Muscle layer of colon (tissue), 2 donors: Measurements from ENCODE around the gene BEX2.
"Not testable (repeated sequence)": the region's sequence is repeated elsewhere in the genome, so short reads cannot be mapped to it uniquely, and the experiment has no call there.

ENCODE experiments used
- H3K27ac ChIP-seq: one replicate; pipeline ENCODE4 v1.7.0; 2013; ENCODE audit warnings: low read depth, mild to moderate bottlenecking, low read length, moderate library complexity
- H3K27me3 ChIP-seq, 2 donors: one replicate each; pipeline ENCODE4 v1.7.0; 2013; ENCODE audit warnings: low read length in 2 of 2, mild to moderate bottlenecking in 2 of 2; ENCODE audit not compliant: insufficient read depth in 2 of 2, control insufficient read depth in 1 of 2
- H3K36me3 ChIP-seq: one replicate; pipeline ENCODE4 v1.7.0; 2013; ENCODE audit warnings: mild to moderate bottlenecking, low read length; ENCODE audit not compliant: insufficient read depth
- H3K4me1 ChIP-seq: one replicate; pipeline ENCODE4 v1.7.0; 2013; ENCODE audit warnings: mild to moderate bottlenecking, low read length; ENCODE audit not compliant: insufficient read depth
- H3K4me3 ChIP-seq, 2 donors: one replicate each; pipeline ENCODE4 v1.7.0; 2013; ENCODE audit warnings: low read length in 2 of 2, low read depth in 1 of 2, mild to moderate bottlenecking in 1 of 2, moderate library complexity in 1 of 2
- H3K9ac ChIP-seq: one replicate; pipeline ENCODE4 v1.7.0; 2013; ENCODE audit warnings: low read length
- H3K9me3 ChIP-seq: one replicate; pipeline ENCODE4 v1.7.0; 2013; ENCODE audit warnings: mild to moderate bottlenecking, low read length
- donor health status: abdominal sarcoma.
- donor health status: Adenocarcinoma of cecum.

BEX2 gene

GRCh38 chrX:103310555-103311398 is at the start of gene BEX2:
Gene BEX2, minus strand, starts transcription at chrX:103310990. Its CDS starts 1,014 bp downstream, at chrX:103309976.
- Histone ChIP-seq H3K4me1 (no peaks in the 10 kb centered on the region), H3K4me3 (peak within 1 kb of the TSS; percentile 37 to 59), H3K27me3 (peaks cover 5 to 16% of the 10 kb centered on the region in 2 donors), H3K27ac (no peak within 1 kb of the TSS), H3K9ac (no peak within 1 kb of the TSS), H3K36me3 (no peaks in the 10 kb centered on the region), H3K9me3 (no peaks in the 10 kb centered on the region)

- H3K4me3 ChIP-seq, result no peak overlapping the region
- H3K36me3 ChIP-seq, result no peaks in the 10 kb centered on the region
- H3K27ac ChIP-seq, result no peak overlapping the region
- no peaks in the 10 kb centered on the region for H3K9me3 ChIP-seq
- no peak overlapping the region for H3K9ac ChIP-seq
- H3K27me3 ChIP-seq, result no peaks in the 10 kb centered on the region
- H3K4me1 ChIP-seq, result no peaks in the 10 kb centered on the region
These were observed 49.3 kb upstream of the BEX2 start for GRCh38 chrX:103360092-103360491.

- not testable (repeated sequence) for H3K4me3 ChIP-seq, H3K9me3 ChIP-seq, H3K36me3 ChIP-seq, H3K4me1 ChIP-seq, H3K27me3 ChIP-seq, H3K27ac ChIP-seq, H3K9ac ChIP-seq
These were observed 48.8 kb upstream of the BEX2 start for GRCh38 chrX:103359605-103360004.

- Histone ChIP-seq H3K4me3 (no peak overlapping the region), H3K9ac (no peak overlapping the region), H3K27me3 (no peaks in the 10 kb centered on the region), H3K4me1 (no peaks in the 10 kb centered on the region), H3K36me3 (no peaks in the 10 kb centered on the region), H3K9me3 (no peaks in the 10 kb centered on the region), H3K27ac (peak overlapping the region; percentile 24)
These were observed 47.1 kb upstream of the BEX2 start for GRCh38 chrX:103357871-103358270.

- H3K9me3 ChIP-seq, result no peaks in the 10 kb centered on the region
- peak overlapping the region; percentile 89 for H3K27ac ChIP-seq
- H3K36me3 ChIP-seq, result no peaks in the 10 kb centered on the region
- no peaks in the 10 kb centered on the region for H3K27me3 ChIP-seq
- no peaks in the 10 kb centered on the region for H3K4me1 ChIP-seq
- H3K4me3 ChIP-seq, result peak overlapping the region; percentile 47 to 71
- peak overlapping the region; percentile 89 for H3K9ac ChIP-seq
These were observed 46.1 kb upstream of the BEX2 start for GRCh38 chrX:103356858-103357257.

GRCh38 chrX:103356130-103356798 is 45.5 kb upstream of the BEX2 start, which contains the start of gene TCEAL9:
Gene TCEAL9, plus strand, starts transcription at chrX:103356506. Its CDS starts 1,179 bp downstream, at chrX:103357685.
- peak within 1 kb of the TSS; percentile 89 for H3K27ac ChIP-seq
- no peaks in the 10 kb centered on the region for H3K36me3 ChIP-seq
- H3K27me3 ChIP-seq, result no peaks in the 10 kb centered on the region
- H3K9ac ChIP-seq, result peak within 1 kb of the TSS; percentile 89
- H3K4me3 ChIP-seq, result peak within 1 kb of the TSS; percentile 47 to 71
- H3K9me3 ChIP-seq, result no peaks in the 10 kb centered on the region
- H3K4me1 ChIP-seq, result no peaks in the 10 kb centered on the region

GRCh38 chrX:103347682-103348397 is 37.0 kb upstream of the BEX2 start:
- no peaks in the 10 kb centered on the region for H3K36me3 ChIP-seq
- no peak overlapping the region for H3K9ac ChIP-seq
- no peaks in the 10 kb centered on the region for H3K4me1 ChIP-seq
- no peak overlapping the region for H3K27ac ChIP-seq
- H3K4me3 ChIP-seq, result no peak overlapping the region
- H3K27me3 ChIP-seq, result peaks cover 0 to 12% of the 10 kb centered on the region in 2 donors
- H3K9me3 ChIP-seq, result no peaks in the 10 kb centered on the region

- H3K27me3 ChIP-seq, result peaks cover 0 to 12% of the 10 kb centered on the region in 2 donors
- H3K27ac ChIP-seq, result no peak overlapping the region
- no peaks in the 10 kb centered on the region for H3K9me3 ChIP-seq
- no peak overlapping the region for H3K4me3 ChIP-seq
- no peak overlapping the region for H3K9ac ChIP-seq
- no peaks in the 10 kb centered on the region for H3K4me1 ChIP-seq
- H3K36me3 ChIP-seq, result no peaks in the 10 kb centered on the region
These were observed 33.8 kb upstream of the BEX2 start for GRCh38 chrX:103344606-103345005.

- Histone ChIP-seq H3K9ac (no peak overlapping the region), H3K27ac (no peak overlapping the region), H3K4me3 (no peak overlapping the region), H3K36me3 (no peaks in the 10 kb centered on the region), H3K9me3 (no peaks in the 10 kb centered on the region), H3K4me1 (no peaks in the 10 kb centered on the region), H3K27me3 (peaks cover 0 to 7% of the 10 kb centered on the region in 2 donors)
These were observed 32.3 kb upstream of the BEX2 start for GRCh38 chrX:103343105-103343504.

GRCh38 chrX:103338663-103339062 is 27.9 kb upstream of the BEX2 start:
- Histone ChIP-seq H3K27me3 (no peaks in the 10 kb centered on the region), H3K36me3 (no peaks in the 10 kb centered on the region), H3K9me3 (no peaks in the 10 kb centered on the region), H3K9ac (no peak overlapping the region), H3K4me3 (no peak overlapping the region), H3K4me1 (no peaks in the 10 kb centered on the region), H3K27ac (no peak overlapping the region)

- no peak overlapping the region for H3K9ac ChIP-seq
- H3K27ac ChIP-seq, result peak overlapping the region; percentile 7
These were observed 20.0 kb upstream of the BEX2 start for GRCh38 chrX:103330681-103331288.

More at GRCh38 chrX:103330681-103331288, 20.0 kb upstream of the BEX2 start:
- H3K4me3 ChIP-seq, result peak overlapping the region; percentile 44 to 51
- H3K27me3 ChIP-seq, result peaks cover 0 to 6% of the 10 kb centered on the region in 2 donors
- no peaks in the 10 kb centered on the region for H3K36me3 ChIP-seq
- no peaks in the 10 kb centered on the region for H3K4me1 ChIP-seq
- H3K9me3 ChIP-seq, result no peaks in the 10 kb centered on the region
